A549 treated with RU486 at 1 μM for 4 hours (cell line): ENCODE measurements around the gene PLK3. TPM values are rescaled to one million over a fixed set of nuclear protein-coding genes. Genes with fewer than 3 reads are reported as not detected.

Experiments used
- total RNA-seq: library from RNA; stranded (reverse); fragments of 200-300 nt; extraction: Qiagen RNA extraction; gene quantifications from 5 replicates; pipeline ENCODE4 v1.2.3, GENCODE V29; 2022; ENCODE audit warnings: low read depth

Gene PLK3
- total RNA-seq = 12.3 to 19.5 TPM (median 17.5 TPM) in 5 replicates

GRCh38 chr1:44799770-44800584 lies at the start of gene PLK3:
Gene PLK3 (plus strand): TSS chr1:44800377. CDS start chr1:44800464, 87 bp downstream.

GRCh38 chr1:44775078-44775929 lies 24.9 kb upstream of the PLK3 start, which contains the start of gene RPS8:
Gene RPS8 (plus strand): TSS chr1:44775540. CDS start chr1:44775597, 57 bp downstream.

GRCh38 chr1:44788120-44788860 lies 11.9 kb upstream of the PLK3 start, which contains the start of gene BEST4:
Gene BEST4 (minus strand): TSS chr1:44788170. CDS start chr1:44787705, 465 bp downstream.

GRCh38 chr1:44806704-44807363 lies 6.7 kb downstream of the PLK3 start, which contains the start of gene DYNLT4:
Gene DYNLT4 (minus strand): TSS chr1:44807351. CDS start chr1:44806668, 683 bp downstream.

GRCh38 chr1:44808063-44808937 lies 8.1 kb downstream of the PLK3 start, which contains the start of gene BTBD19:
Gene BTBD19 (plus strand): TSS chr1:44808523. CDS start chr1:44808821, 298 bp downstream.

GRCh38 chr1:44842862-44843655 lies 42.9 kb downstream of the PLK3 start, which contains the start of gene PTCH2:
Gene PTCH2 (minus strand): TSS chr1:44843253. CDS start chr1:44842932, 321 bp downstream.

Other genes with a start within 250 kb of the PLK3 start
- 7.6 to 13.6 TPM (median 9.5 TPM) in 5 replicates for gene TMEM53, start 125.9 kb upstream of the PLK3 start, total RNA-seq
- gene ARMH1, start 125.7 kb upstream of the PLK3 start, total RNA-seq = 0.28 to 1.2 TPM (median 0.85 TPM) in 5 replicates
- gene RNU5D-1, start 69.2 kb upstream of the PLK3 start, total RNA-seq = not detected in 5 replicates
- gene KIF2C, start 60.5 kb upstream of the PLK3 start, total RNA-seq = 39.1 to 45.8 TPM (median 42.7 TPM) in 5 replicates
- gene RPS8, start 24.8 kb upstream of the PLK3 start, total RNA-seq = 1,540 to 1,813 TPM (median 1,677 TPM) in 5 replicates
- gene BEST4, start 12.2 kb upstream of the PLK3 start, total RNA-seq = 0.16 to 0.37 TPM (median 0.29 TPM) in 5 replicates
- 0.32 to 0.64 TPM (median 0.48 TPM) in 4 of 5 replicates, not detected in the other for gene DYNLT4, start 7.0 kb downstream of the PLK3 start, total RNA-seq
- gene BTBD19, start 8.1 kb downstream of the PLK3 start, total RNA-seq = 2.2 to 3.3 TPM (median 2.7 TPM) in 5 replicates
- gene PTCH2, start 42.9 kb downstream of the PLK3 start, total RNA-seq = 0.14 to 0.30 TPM (median 0.20 TPM) in 5 replicates
- gene EIF2B3, start 186.2 kb downstream of the PLK3 start, total RNA-seq = 15.9 to 20.6 TPM (median 19.0 TPM) in 5 replicates
- 13.1 to 18.6 TPM (median 17.7 TPM) in 5 replicates for gene HECTD3, start 210.9 kb downstream of the PLK3 start, total RNA-seq
- 38.9 to 50.8 TPM (median 48.7 TPM) in 5 replicates for gene UROD, start 211.9 kb downstream of the PLK3 start, total RNA-seq